Activated B cell treated with CpG ODN at 0.5 μM for 24 hours (primary cell): ENCODE data around the gene PTCH1. TPM values are rescaled to one million over a fixed set of nuclear protein-coding genes. Genes with fewer than 3 reads are reported as not detected.

ENCODE experiments used
- ATAC-seq: fragments of 200-7000 bp; cut with Tn5 transposase; one replicate; pipeline ENCODE4 v1.10.0; 2021; ENCODE audit warnings: low read depth, mild to moderate bottlenecking, moderate library complexity
- CTCF ChIA-PET: fragments of 350-600 bp; sonication (Branson Sonifier 250); formaldehyde crosslinking; loops from one replicate; lab custom pipeline; 2021; ENCODE audit warnings: antibody characterized with exemption; lab: Charles Lee
- POLR2A ChIA-PET: fragments of 350-600 bp; sonication (Branson Sonifier 250); formaldehyde crosslinking; loops from one replicate; lab custom pipeline; 2021; ENCODE audit warnings: antibody characterized with exemption; lab: Charles Lee
- DNase-seq: peaks from one replicate; pipeline ENCODE4 v3.0.0; 2022
- H3K27ac Mint-ChIP-seq: one replicate; pipeline ENCODE4 v1.8.0; 2020; ENCODE audit warnings: mixed read lengths
- H3K27me3 Mint-ChIP-seq: one replicate; pipeline ENCODE4 v1.8.0; 2021; ENCODE audit warnings: mixed read lengths
- H3K36me3 Mint-ChIP-seq: one replicate; pipeline ENCODE4 v1.8.0; 2021; ENCODE audit warnings: low read depth, mixed read lengths
- H3K4me1 Mint-ChIP-seq: one replicate; pipeline ENCODE4 v1.8.0; 2021; ENCODE audit warnings: mixed read lengths
- H3K4me3 Mint-ChIP-seq: one replicate; pipeline ENCODE4 v1.8.0; 2020; ENCODE audit warnings: mild to moderate bottlenecking, mixed read lengths
- H3K9me3 Mint-ChIP-seq: one replicate; pipeline ENCODE4 v1.8.0; 2020; ENCODE audit warnings: mixed read lengths
- CTCF ChIP-seq: fragments of 200-600 bp; IDR thresholded peaks from one replicate; pipeline ENCODE4 v1.8.0; 2022; ENCODE audit warnings: antibody characterized with exemption, mild to moderate bottlenecking
- intact Hi-C: fragments of 100-400 bp; cut with micrococcal nuclease; formaldehyde crosslinking; loops from one replicate; pipeline ENCODE4 v1.15.1; 2024
- total RNA-seq: library from RNA; stranded (reverse); gene quantifications from 2 replicates; pipeline ENCODE4 v1.2.3, GENCODE V29; 2022

PTCH1 gene
- total RNA-seq, 1 donor from 2014 or later, result 8.6 TPM

GRCh38 chr9:95429948-95430620 lies 86.7 kb downstream of the PTCH1 start:
- Mint-ChIP-seq H3K9me3 (peaks cover 15% of the 10 kb centered on the region), H3K4me3 (no peak overlapping the region), H3K4me1 (peaks cover 10% of the 10 kb centered on the region), H3K27me3 (peaks cover 6% of the 10 kb centered on the region), H3K36me3 (no peaks in the 10 kb centered on the region), H3K27ac (no peak overlapping the region)
- no peak for ATAC-seq
- no peak for TF ChIP-seq CTCF
- intact Hi-C loops, result no loop called here
- ChIA-PET POLR2A (no interaction called here), CTCF (no interaction called here)
- no peak for DNase-seq

- CTCF ChIA-PET, result no interaction called here
- H3K4me3 Mint-ChIP-seq, result no peak overlapping the region
These were observed 87.7 kb downstream of the PTCH1 start for GRCh38 chr9:95429096-95429495.

GRCh38 chr9:95425910-95426551 lies 90.7 kb downstream of the PTCH1 start:
- Mint-ChIP-seq H3K4me1 (peaks cover 10% of the 10 kb centered on the region), H3K4me3 (peak overlapping the region; percentile 57), H3K27ac (no peak overlapping the region), H3K9me3 (peaks cover 28% of the 10 kb centered on the region), H3K36me3 (peaks cover 8% of the 10 kb centered on the region), H3K27me3 (peaks cover 20% of the 10 kb centered on the region)
- CTCF ChIA-PET, result no interaction called here
- ATAC-seq (no peak), DNase-seq (no peak)
- no peak for TF ChIP-seq CTCF
- intact Hi-C loops, result no loop called here
- POLR2A ChIA-PET, result no interaction called here

More at GRCh38 chr9:95429096-95429495, 87.7 kb downstream of the PTCH1 start:
- DNase-seq (no peak), ATAC-seq (no peak)
- Mint-ChIP-seq H3K4me1 (peaks cover 10% of the 10 kb centered on the region), H3K9me3 (peaks cover 14% of the 10 kb centered on the region), H3K27ac (no peak overlapping the region), H3K27me3 (peaks cover 11% of the 10 kb centered on the region), H3K36me3 (no peaks in the 10 kb centered on the region)
- POLR2A ChIA-PET, result no interaction called here
- intact Hi-C loops, result no loop called here
- no peak for TF ChIP-seq CTCF

- H3K4me1 Mint-ChIP-seq, result peaks cover 10% of the 10 kb centered on the region
- intact Hi-C loops, result no loop called here
- H3K27me3 Mint-ChIP-seq, result peaks cover 20% of the 10 kb centered on the region
- CTCF ChIA-PET, result no interaction called here
- H3K36me3 Mint-ChIP-seq, result peaks cover 8% of the 10 kb centered on the region
- POLR2A ChIA-PET, result no interaction called here
- DNase-seq (no peak), ATAC-seq (no peak)
- TF ChIP-seq CTCF, result no peak
- peaks cover 18% of the 10 kb centered on the region for H3K9me3 Mint-ChIP-seq
- no peak overlapping the region for H3K27ac Mint-ChIP-seq
- H3K4me3 Mint-ChIP-seq, result no peak overlapping the region
These were observed 94.1 kb downstream of the PTCH1 start for GRCh38 chr9:95422650-95423049.

- Mint-ChIP-seq H3K27me3 (peaks cover 20% of the 10 kb centered on the region), H3K27ac (no peak overlapping the region), H3K4me1 (no peaks in the 10 kb centered on the region), H3K9me3 (peaks cover 22% of the 10 kb centered on the region), H3K4me3 (no peak overlapping the region), H3K36me3 (peaks cover 8% of the 10 kb centered on the region)
- intact Hi-C loops, result no loop called here
- TF ChIP-seq CTCF, result no peak
- ChIA-PET POLR2A (no interaction called here), CTCF (no interaction called here)
- no peak for ATAC-seq
- no peak for DNase-seq
These were observed 96.3 kb downstream of the PTCH1 start for GRCh38 chr9:95420518-95420917.
